GM23338 (cell line): ENCODE results near the gene IFNL1. TPM values are rescaled to one million over a fixed set of nuclear protein-coding genes. Genes with fewer than 3 reads are reported as not detected.

Experiments
- ATAC-seq: fragments of 200-7000 bp; cut with Tn5 transposase; 3 replicates; pipeline ENCODE4 v1.9.1; 2020
- DNase-seq: peaks from one replicate; pipeline ENCODE4 v3.0.0-alpha.2; 2015; ENCODE audit warnings: low spot score
- H2AFZ ChIP-seq: fragments of 200-600 bp; sonication (generic); 2 replicates; pipeline ENCODE4 v1.8.0; 2016; ENCODE audit warnings: antibody characterized with exemption, mild to moderate bottlenecking, moderate library complexity
- H3F3A ChIP-seq: fragments of 200-600 bp; sonication (generic); replicated peaks from 2 replicates; pipeline ENCODE4 v1.8.0; 2017; ENCODE audit warnings: antibody characterized with exemption, mixed run types, low read depth
- H3K27ac ChIP-seq: fragments of 200-600 bp; sonication (generic); 2 replicates; pipeline ENCODE4 v1.6.1; 2016; ENCODE audit warnings: low read depth
- H3K27me3 ChIP-seq: fragments of 200-600 bp; sonication (generic); 2 replicates; pipeline ENCODE4 v1.8.0; 2016; ENCODE audit warnings: mild to moderate bottlenecking, mixed run types, moderate library complexity; ENCODE audit not compliant: insufficient read depth
- H3K36me3 ChIP-seq: fragments of 200-600 bp; sonication (generic); 2 replicates; pipeline ENCODE4 v1.8.0; 2016; ENCODE audit warnings: mild to moderate bottlenecking; ENCODE audit not compliant: insufficient read depth
- H3K4me1 ChIP-seq: fragments of 200-600 bp; sonication (generic); 2 replicates; pipeline ENCODE4 v1.8.0; 2016; ENCODE audit warnings: mild to moderate bottlenecking, moderate library complexity; ENCODE audit not compliant: insufficient read depth
- H3K4me2 ChIP-seq: fragments of 200-600 bp; sonication (generic); 2 replicates; pipeline ENCODE4 v1.7.1; 2017; ENCODE audit warnings: mixed run types
- H3K4me3 ChIP-seq: fragments of 200-600 bp; sonication (generic); 2 replicates; pipeline ENCODE4 v1.6.1; 2016; ENCODE audit warnings: mixed run types
- H3K79me2 ChIP-seq: fragments of 200-600 bp; sonication (generic); replicated peaks from 2 replicates; pipeline ENCODE4 v1.8.0; 2017; ENCODE audit warnings: mild to moderate bottlenecking; ENCODE audit not compliant: insufficient read depth
- H3K9me2 ChIP-seq: fragments of 200-600 bp; sonication (generic); 2 replicates; pipeline ENCODE4 v1.8.0; 2017; ENCODE audit not compliant: insufficient read depth
- H4K20me1 ChIP-seq: fragments of 200-600 bp; sonication (generic); replicated peaks from 2 replicates; pipeline ENCODE4 v1.8.0; 2017; ENCODE audit warnings: mild to moderate bottlenecking; ENCODE audit not compliant: insufficient read depth
- H3K27ac Mint-ChIP-seq: 2 replicates; pipeline ENCODE4 v1.8.0; 2020; ENCODE audit warnings: inconsistent platforms, mild to moderate bottlenecking, moderate library complexity, mixed read lengths
- H3K27me3 Mint-ChIP-seq: 3 replicates; pipeline ENCODE4 v1.8.0; 2022; ENCODE audit warnings: low read depth, mild to moderate bottlenecking, moderate library complexity, mixed read lengths, inconsistent platforms; ENCODE audit not compliant: insufficient read depth, poor library complexity
- H3K36me3 Mint-ChIP-seq: 3 replicates; pipeline ENCODE4 v1.8.0; 2021; ENCODE audit warnings: low read depth, mild to moderate bottlenecking, inconsistent platforms, moderate library complexity, mixed read lengths
- H3K4me1 Mint-ChIP-seq: 3 replicates; pipeline ENCODE4 v1.8.0; 2020; ENCODE audit warnings: mild to moderate bottlenecking, inconsistent platforms, mixed read lengths
- H3K4me3 Mint-ChIP-seq: 3 replicates; pipeline ENCODE4 v1.8.0; 2021; ENCODE audit warnings: moderate library complexity, mild to moderate bottlenecking, inconsistent platforms, mixed read lengths
- H3K9me3 Mint-ChIP-seq: 3 replicates; pipeline ENCODE4 v1.8.0; 2020; ENCODE audit warnings: moderate library complexity, mild to moderate bottlenecking, inconsistent platforms, mixed read lengths
- CREB1 ChIP-seq: fragments of 250-450 bp; sonication (Bioruptor Pico); IDR thresholded peaks from 2 replicates; pipeline ENCODE4 v1.5.0; 2020; ENCODE audit warnings: low read depth, mild to moderate bottlenecking, moderate library complexity
- NANOG ChIP-seq: IDR thresholded peaks from 2 replicates; pipeline ENCODE4 v1.6.1; 2016; ENCODE audit warnings: antibody characterized with exemption, borderline replicate concordance
- POLR2AphosphoS5 ChIP-seq: IDR thresholded peaks from 2 replicates; pipeline ENCODE4 v1.6.1; 2016; ENCODE audit warnings: antibody characterized with exemption, low read depth
- STAT1 ChIP-seq: IDR thresholded peaks from one replicate; pipeline ENCODE4 v1.6.1; 2016; ENCODE audit warnings: antibody characterized with exemption; ENCODE audit not compliant: unreplicated experiment
- ZNF331 ChIP-seq: fragments of 250-450 bp; sonication (Bioruptor Pico); IDR thresholded peaks from 2 replicates; pipeline ENCODE4 v1.5.0; 2020; ENCODE audit warnings: low read depth, mild to moderate bottlenecking, moderate library complexity
- polyA plus RNA-seq: library from polyadenylated mRNA; unstranded; fragments of >200 nt; fragmentation: Nextera tagmentation; extraction: Ambion mirVana; gene quantifications from 2 replicates; pipeline ENCODE4 v1.2.1, GENCODE V29; 2016
- total RNA-seq: library from RNA; depleted of rRNA; stranded (reverse); fragments of >200 nt; shearing (Covaris generic); gene quantifications from 2 replicates; pipeline ENCODE4 v1.2.3, GENCODE V29; 2014
- TF ChIP-seq, protein P1 (sequence below): IDR thresholded peaks from 2 replicates; pipeline ENCODE4 v1.6.1; 2016; ENCODE audit warnings: antibody characterized with exemption
- TF ChIP-seq, protein P2 (sequence below), 2 experiments: fragments of 200-600 bp in 1 of 2; sonication (generic) in 1 of 2; conservative IDR thresholded peaks; 2 replicates each; pipeline versions ENCODE4 v1.5.1 to v1.6.1; 2016 to 2017; ENCODE audit warnings: antibody characterized with exemption in 2 of 2, low read depth in 2 of 2, mild to moderate bottlenecking in 2 of 2, moderate library complexity in 1 of 2

The IFNL1 gene
- total and polyA plus RNA-seq, 2 experiments from 2014 or later = not detected

DNA sequence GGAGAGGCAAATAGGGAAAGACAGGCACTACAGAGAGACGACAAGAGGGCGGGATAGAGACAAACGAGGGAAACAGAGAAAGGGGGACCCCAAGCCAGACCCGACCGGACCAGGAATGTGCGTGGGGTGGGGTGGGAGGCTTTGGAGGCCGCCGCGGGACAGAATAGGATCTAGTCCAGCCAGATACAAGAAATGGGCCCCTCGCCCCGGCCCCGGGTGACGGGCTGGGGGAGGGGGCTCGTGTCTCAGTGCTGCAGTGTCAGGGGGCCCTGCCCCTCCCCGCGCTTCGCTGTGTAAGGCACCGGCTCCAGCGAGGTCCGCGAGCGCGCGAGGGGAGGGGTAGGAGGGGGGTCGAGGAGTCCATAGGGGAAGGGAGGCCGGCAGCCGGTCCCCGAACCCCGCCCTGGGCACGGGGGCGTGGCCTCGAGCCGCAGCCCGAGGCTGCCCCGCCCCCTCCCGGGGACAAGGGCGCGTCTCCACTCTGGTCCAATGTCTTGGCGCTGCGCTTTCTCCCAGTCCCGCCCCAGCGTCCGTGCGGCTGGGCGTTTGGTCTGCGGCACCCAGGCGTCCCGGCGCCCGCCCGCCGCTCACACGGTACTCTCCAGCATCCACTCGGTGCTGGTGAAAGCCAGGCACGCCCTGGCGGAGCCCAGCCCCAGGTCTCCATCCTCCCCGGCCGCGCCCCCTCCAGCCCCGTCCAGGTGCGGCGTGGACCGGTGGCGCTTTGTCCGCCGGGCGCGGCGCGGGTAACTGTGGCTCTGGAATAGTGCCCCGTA is 11.0 kb downstream of the IFNL1 start:
- no peaks in the 10 kb centered on the region for H3K79me2 ChIP-seq
- H3K27ac ChIP-seq = no peak overlapping the region
- H3K27me3 ChIP-seq = peaks cover 23% of the 10 kb centered on the region
- no peaks in the 10 kb centered on the region; the same call in 2 of the 3 replicates for H3K9me3 Mint-ChIP-seq
- no peaks in the 10 kb centered on the region for H3K9me2 ChIP-seq
- H3K4me1 Mint-ChIP-seq = peaks cover 45% of the 10 kb centered on the region
- H3F3A ChIP-seq = peaks cover 11% of the 10 kb centered on the region
- peak overlapping the region; percentile 93 for H2AFZ ChIP-seq
- peaks cover 28% of the 10 kb centered on the region for H3K4me1 ChIP-seq
- H3K4me2 ChIP-seq = peak overlapping the region; percentile 95
- peaks cover 6% of the 10 kb centered on the region; the same call in 1 of the 2 replicates for H4K20me1 ChIP-seq
- H3K36me3 Mint-ChIP-seq = peaks cover 3% of the 10 kb centered on the region
- H3K4me3 ChIP-seq = peak overlapping the region; percentile 88
- peak overlapping the region; percentile 84 for H3K4me3 Mint-ChIP-seq
- TF ChIP-seq, protein P1, sequence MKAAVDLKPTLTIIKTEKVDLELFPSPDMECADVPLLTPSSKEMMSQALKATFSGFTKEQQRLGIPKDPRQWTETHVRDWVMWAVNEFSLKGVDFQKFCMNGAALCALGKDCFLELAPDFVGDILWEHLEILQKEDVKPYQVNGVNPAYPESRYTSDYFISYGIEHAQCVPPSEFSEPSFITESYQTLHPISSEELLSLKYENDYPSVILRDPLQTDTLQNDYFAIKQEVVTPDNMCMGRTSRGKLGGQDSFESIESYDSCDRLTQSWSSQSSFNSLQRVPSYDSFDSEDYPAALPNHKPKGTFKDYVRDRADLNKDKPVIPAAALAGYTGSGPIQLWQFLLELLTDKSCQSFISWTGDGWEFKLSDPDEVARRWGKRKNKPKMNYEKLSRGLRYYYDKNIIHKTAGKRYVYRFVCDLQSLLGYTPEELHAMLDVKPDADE = no peak
- TF ChIP-seq ZNF331 (no peak), STAT1 (no peak), CREB1 (CRISPR knock-in tag) (no peak)
- H3K27ac Mint-ChIP-seq = no peak overlapping the region
- DNase-seq = peak; percentile 90
- peak; percentile 74 for ATAC-seq
- 0 out of 2 replicates have a peak, but pooled peaks cover 3% of the 10 kb centered on the region for H3K36me3 ChIP-seq
- H3K27me3 Mint-ChIP-seq = peaks cover 29% of the 10 kb centered on the region

DNA sequence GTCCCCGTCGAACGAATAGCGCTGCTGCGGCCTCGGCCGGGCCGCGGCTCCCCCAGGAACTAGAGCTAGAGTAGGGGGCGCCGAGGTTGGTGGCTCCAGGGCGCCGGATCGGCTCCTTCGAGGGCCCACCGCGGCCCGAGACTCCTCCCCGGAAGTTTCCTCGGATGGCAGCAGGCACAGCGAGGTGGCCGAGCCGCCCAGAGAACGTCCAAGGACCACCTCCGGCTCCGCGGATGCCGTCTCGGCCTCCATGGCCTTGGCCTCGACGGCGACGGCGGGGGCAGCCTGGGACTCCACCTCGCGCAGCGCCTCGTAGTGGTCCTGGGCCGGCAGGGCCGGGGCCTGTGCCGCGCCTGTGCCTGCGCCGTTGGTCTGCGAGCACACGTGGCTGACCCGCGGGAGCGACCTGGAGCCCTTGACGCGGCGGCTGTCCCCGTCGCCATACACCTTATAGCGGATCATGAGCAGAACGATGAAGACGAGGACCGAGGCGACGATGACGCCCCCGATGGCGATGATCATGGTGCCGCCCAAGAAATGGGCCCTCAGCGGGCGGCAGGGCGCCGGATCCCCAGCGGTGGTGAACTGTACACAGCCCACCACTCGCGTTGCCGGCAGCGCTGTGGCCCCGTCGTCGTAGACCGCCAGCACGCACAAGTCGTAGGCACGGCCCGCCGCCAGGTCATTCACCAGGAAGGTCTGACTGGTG is 11.8 kb downstream of the IFNL1 start:
- H2AFZ ChIP-seq = peak overlapping the region; percentile 93
- H3K4me2 ChIP-seq = peak overlapping the region; percentile 95
- ATAC-seq (peak; percentile 53), DNase-seq (peak; percentile 74)
- Mint-ChIP-seq H3K27me3 (peaks cover 29% of the 10 kb centered on the region), H3K27ac (no peak overlapping the region), H3K4me1 (peaks cover 45% of the 10 kb centered on the region), H3K9me3 (no peaks in the 10 kb centered on the region; the same call in 2 of the 3 replicates), H3K36me3 (peaks cover 5% of the 10 kb centered on the region), H3K4me3 (peak overlapping the region; percentile 68)
- H3K36me3 ChIP-seq = 0 out of 2 replicates have a peak, but pooled peaks cover 3% of the 10 kb centered on the region
- H3K79me2 ChIP-seq = no peaks in the 10 kb centered on the region
- TF ChIP-seq POLR2AphosphoS5 (peak; percentile 86), CREB1 (CRISPR knock-in tag) (0 out of 2 replicates have a peak, but pooled peaks have one; percentile 6), NANOG (no peak), STAT1 (no peak)
- TF ChIP-seq, protein P2, sequence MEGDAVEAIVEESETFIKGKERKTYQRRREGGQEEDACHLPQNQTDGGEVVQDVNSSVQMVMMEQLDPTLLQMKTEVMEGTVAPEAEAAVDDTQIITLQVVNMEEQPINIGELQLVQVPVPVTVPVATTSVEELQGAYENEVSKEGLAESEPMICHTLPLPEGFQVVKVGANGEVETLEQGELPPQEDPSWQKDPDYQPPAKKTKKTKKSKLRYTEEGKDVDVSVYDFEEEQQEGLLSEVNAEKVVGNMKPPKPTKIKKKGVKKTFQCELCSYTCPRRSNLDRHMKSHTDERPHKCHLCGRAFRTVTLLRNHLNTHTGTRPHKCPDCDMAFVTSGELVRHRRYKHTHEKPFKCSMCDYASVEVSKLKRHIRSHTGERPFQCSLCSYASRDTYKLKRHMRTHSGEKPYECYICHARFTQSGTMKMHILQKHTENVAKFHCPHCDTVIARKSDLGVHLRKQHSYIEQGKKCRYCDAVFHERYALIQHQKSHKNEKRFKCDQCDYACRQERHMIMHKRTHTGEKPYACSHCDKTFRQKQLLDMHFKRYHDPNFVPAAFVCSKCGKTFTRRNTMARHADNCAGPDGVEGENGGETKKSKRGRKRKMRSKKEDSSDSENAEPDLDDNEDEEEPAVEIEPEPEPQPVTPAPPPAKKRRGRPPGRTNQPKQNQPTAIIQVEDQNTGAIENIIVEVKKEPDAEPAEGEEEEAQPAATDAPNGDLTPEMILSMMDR (conservative IDR thresholded peaks at IDR 0.05; ENCODE audit: low read depth in 2 of 2) = peak in 1 of 2 experiments; percentile 44; a peak in 2 of 4 replicates
- TF ChIP-seq, protein P1 = no peak
- no peaks in the 10 kb centered on the region for H3K9me2 ChIP-seq
- H4K20me1 ChIP-seq = peaks cover 6% of the 10 kb centered on the region; the same call in 1 of the 2 replicates
- H3K4me3 ChIP-seq = peak overlapping the region; percentile 88
- no peak overlapping the region for H3K27ac ChIP-seq
- H3F3A ChIP-seq = peaks cover 11% of the 10 kb centered on the region
- H3K4me1 ChIP-seq = peaks cover 28% of the 10 kb centered on the region
- peaks cover 23% of the 10 kb centered on the region for H3K27me3 ChIP-seq
